Fibroblast of gingiva (primary cell): ENCODE measurements around the gene IFNL3.
"Not testable (repeated sequence)": the region's sequence is repeated elsewhere in the genome, so short reads cannot be mapped to it uniquely, and the experiment has no call there.

Source experiments
- DNase-seq: peaks from one replicate; pipeline ENCODE4 v3.0.0-alpha.2; 2011; ENCODE audit warnings: low read depth

The IFNL3 gene

DNA sequence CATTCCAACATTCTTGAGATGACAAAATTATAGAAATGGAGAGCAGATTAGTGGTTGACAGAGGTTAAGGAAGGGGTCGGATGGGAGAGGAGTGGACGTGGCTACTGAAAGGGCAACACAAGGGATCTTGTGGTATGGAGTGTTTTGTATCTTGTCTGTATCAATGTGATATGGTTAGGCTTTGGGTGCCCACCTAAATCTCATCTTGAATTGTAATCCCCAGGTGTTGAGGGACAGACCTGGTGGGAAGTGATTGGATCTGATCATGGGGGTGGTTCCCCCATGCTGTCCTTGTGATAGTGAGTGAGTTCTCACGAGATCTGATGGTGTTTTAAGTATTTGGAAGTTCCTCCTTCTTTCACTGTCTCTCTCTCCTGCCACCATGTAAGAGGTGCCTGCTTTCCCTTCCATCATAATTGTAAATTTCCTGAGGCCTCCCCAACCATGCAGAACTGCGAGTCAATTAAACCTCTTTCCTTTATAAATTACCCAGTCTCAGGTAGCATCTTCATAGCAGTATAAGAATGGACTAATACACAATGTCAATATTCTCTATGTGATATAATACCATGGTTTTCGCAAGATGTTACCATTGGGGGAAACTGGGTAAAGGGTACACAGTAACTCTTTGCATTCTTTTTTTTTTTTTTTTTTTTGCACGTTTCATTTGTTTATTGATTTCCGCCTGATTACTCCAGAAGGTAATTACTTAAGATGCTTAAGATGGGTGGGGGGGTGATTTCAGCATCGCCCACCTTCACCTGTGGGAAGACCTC is 8.8 kb upstream of the IFNL3 start:
- DNase-seq: no peak

DNA sequence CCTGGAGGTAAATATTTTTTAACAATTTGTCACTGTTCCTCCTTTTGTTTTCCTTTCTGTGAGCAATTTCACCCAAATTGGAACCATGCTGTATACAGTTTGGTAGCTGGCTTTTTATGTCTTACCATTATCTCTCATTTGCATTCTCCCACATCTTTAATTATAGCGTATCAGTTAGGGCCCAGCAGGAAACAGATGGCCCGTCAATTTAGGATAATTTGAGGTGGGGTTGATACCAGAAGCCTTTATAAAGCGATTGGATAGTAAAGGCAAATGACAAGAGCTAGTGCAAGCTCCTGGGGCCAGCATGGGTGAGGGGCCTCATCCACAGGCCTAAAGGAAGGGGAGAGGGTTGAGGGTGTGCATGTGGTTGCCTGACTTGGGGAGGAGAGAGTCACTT is 7.7 kb upstream of the IFNL3 start:
- DNase-seq: no peak

GRCh38 chr19:39251846-39252245 is 7.0 kb upstream of the IFNL3 start:
- DNase-seq: no peak

- no peak for DNase-seq
Observed at GRCh38 chr19:39251081-39251480, 6.3 kb upstream of the IFNL3 start.

DNA sequence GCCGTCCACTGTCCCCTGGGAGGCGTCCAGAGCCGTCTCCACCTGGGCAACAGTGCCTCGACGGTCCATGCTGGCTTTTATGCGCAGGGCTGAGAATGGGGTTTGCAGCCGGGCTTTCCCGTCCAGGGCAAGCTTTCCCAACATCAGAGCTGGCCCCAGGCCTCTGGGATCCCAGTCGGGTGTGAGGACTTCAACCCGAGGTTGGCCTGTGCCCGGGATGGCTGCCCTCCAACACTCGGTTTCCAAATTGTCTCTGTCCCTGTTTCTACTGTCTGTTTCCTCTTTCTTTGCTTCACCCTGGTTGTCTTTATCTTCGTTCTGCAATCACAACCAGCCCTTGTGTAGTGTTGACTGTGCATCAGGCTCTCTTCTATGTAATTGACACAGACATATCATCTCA is 4.0 kb upstream of the IFNL3 start, which contains the start of gene IFNL4:
IFNL4 (minus strand) TSS at position 51 of the 400 bp plus-strand sequence.
- no peak for DNase-seq

DNA sequence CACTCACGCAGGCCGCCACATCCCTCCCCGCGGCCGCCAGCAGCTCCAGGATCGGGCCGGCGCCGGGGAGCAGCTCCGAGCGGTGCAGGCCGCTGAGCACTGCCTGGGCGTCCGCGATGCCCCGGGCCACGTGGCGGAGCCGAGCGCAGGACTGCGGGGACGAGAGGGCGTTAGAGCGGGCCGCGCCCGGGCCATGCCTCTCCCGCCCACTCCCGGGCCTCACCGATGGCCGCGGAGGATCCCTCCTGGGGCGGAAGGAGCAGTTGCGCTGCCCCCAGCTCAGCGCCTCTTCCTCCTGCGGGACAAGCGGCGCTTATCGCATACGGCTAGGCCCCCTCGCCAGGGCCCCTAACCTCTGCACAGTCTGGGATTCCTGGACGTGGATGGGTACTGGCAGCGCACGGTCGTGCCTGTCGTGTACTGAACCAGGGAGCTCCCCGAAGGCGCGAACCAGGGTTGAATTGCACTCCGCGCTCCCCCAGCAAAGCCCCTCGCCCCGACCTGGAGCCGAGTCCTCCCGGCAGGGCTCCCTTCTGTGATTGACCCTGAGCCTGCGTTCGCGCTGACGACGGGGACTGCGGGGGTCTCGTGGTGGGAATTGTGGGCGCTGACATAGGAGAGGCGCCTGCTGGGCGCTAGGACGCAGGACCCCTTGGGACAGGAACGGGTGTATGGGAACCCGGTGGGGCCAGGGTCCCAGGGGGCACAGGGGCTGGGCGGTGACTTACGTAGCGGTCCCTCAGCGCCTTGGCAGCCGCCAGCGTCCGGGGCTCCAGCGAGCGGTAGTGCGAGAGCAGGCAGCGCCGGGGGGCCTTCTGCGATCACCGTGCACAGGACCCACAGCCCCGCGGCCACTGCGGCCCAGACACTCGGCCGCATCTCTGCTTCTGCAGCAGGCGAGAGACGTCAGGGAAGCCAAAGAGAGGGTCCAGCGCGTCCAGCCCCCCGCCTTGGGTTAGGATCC is 3.2 kb upstream of the IFNL3 start:
- no peak for DNase-seq

- no peak for DNase-seq
Observed at GRCh38 chr19:39246951-39247669, 2.3 kb upstream of the IFNL3 start.

DNA sequence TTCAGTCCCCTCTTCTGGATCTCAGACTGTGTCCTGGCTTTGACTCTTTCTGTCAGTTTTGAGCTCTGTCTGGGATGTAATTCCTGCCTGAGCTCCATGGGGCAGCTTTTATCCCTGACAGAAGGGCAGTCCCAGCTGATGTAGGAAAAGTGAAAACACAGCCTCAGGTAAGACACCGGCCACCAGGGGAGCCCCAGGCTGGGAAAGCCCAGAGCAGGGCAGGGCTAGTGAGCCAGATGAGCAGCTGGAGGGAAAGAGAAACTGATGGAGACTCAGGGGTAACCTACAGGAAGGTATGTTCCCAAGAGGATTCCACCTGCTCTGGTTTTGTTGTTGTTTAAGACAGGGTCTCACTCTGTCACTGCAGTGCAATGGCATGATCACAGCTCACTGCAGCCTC is 360 bp upstream of the IFNL3 start:
- not testable (repeated sequence) for DNase-seq

DNA sequence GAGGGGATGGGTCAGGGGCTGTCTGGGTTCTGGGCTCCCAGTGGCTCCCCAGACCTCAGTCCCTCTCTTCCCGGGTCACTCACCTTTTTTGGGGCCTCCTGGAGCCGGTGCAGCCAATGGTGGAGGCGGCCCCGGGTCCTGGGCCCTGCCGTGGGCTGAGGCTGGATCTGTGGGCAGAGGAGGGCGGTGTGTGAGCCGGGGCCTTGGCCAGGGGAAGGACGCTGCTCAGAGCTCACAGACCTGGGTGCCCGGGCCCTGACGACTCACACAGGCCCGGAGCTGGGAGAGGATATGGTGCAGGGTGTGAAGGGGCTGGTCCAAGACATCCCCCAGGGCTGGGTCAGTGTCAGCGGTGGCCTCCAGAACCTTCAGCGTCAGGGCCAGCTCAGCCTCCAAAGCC is 1.1 kb downstream of the IFNL3 start:
- not testable (repeated sequence) for DNase-seq

GRCh38 chr19:39240421-39240820 is 4.4 kb downstream of the IFNL3 start:
- DNase-seq: no peak

GRCh38 chr19:39238944-39239343 is 5.9 kb downstream of the IFNL3 start:
- DNase-seq: no peak

GRCh38 chr19:39238209-39238608 is 6.6 kb downstream of the IFNL3 start:
- DNase-seq: no peak

DNA sequence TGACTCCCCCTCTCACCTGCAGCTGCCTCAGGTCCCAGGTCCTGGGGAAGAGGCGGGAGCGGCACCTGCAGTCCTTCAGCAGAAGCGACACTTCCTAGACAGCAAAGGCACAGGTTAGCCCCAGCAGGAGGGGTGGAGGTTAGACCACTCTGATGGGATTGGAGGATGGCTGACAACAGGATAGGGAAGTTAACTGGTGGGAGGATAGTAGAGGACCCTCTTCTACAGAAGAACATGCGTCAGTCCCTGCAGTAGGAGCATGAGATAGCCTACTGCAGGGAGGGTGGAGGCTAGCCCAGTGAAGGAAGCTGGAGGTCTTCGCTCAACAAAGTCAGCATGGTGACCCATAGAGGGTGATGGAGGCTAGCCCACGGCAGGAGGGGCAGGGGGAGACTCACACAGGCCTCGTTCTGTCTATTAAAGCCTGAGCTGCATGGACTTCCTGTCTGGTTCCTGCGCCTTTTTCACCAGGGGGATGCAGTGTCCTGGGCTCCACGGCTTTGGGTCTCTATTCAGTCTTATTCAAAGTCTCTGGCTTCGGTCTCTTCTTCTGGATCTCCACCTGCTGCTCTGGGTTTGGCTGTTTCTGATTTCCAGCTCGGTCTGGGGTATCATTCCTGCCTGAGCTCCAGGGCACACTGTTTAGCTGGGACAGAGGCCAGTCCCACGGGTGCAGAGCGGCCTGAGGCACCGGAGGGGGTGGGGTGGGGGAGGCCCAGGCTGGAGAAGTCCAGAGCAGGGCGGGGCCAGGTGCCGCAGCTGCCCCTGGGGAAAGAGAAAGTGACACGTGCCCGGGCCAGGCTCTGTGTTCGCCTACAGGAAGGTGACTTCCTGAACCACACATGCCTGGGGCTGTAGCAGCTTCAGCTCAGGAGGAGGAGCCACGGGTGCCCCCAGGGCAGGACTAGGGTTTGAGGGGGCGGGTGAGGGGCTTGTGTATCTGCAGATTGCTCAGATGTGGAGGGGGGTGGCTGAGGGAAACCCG is 7.3 kb downstream of the IFNL3 start:
- no peak for DNase-seq

- DNase-seq: no peak
Observed at GRCh38 chr19:39236527-39236926, 8.3 kb downstream of the IFNL3 start.

DNA sequence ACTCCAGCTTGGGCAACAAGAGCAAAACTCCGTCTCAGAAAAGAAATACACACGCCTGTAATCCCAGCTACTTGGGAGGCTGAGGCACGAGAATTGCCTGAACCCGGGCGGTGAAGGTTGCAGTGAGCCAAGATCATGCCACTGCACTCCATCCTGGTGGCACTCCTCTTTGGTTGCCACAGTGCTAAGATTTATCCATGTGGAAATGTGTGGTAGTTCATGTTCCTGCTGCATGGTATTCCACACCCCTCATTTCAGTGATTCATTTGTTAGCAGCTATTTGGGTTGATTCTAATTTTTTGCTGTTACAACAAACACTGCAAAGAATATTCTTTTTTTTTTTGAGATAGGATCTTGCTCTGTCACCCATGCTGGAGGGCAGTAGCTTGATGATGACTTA is 12.1 kb downstream of the IFNL3 start:
- no peak for DNase-seq

GRCh38 chr19:39230096-39230764 is 14.6 kb downstream of the IFNL3 start:
- DNase-seq: no peak

DNA sequence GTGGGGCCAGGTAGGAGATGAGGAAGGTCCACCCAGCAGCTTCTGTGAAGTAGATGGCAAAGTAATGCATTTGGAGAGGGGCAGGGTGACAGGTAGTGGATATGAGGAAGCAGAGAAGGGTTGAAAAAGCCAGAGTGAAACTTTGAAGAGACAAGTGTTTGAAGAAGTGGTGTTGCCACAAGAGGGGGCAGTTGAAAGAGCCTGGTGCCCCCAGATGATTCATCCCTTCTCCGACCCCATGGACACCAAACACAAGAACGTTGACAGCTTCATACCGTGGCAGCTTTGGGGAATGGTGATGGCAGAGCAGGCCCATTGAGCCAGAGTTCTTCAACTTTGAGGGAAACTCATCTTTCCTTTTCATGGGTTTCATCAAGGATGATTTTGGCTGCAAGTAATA is 19.9 kb downstream of the IFNL3 start:
- no peak for DNase-seq

DNA sequence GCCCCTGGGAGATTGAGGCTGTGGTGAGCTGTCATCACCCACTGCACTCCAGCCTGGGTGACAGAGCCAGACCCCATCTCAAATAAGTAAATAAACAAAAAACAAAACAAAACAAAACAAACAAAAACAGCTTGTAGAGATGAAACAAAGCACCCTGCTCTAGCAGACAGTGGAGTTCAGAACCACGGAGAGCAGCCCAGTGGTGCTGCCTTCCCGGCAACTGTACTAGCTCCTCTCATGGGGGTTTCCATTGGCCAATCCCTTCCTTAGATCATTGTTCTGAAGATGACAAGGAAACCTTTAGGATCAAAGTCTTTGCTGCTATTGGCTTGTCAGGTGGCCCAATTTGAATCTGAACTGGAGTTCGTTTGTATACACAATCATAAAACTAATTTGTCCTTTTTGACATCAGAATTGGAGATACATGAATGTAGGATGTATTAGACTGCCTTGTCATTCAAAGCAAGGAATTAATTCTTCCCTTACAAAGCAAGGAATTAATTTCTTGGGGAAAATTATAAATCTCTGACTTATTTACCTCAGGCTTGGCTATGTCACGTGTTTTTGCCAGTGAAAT is 21.0 kb downstream of the IFNL3 start:
- DNase-seq: no peak

- DNase-seq: not testable (repeated sequence)
Observed at GRCh38 chr19:39219108-39219507, 25.7 kb downstream of the IFNL3 start.
